Measurements from ENCODE around the gene KRT38. TPM values are rescaled to one million over a fixed set of nuclear protein-coding genes. Genes with fewer than 3 reads are reported as not detected.

Gene KRT38
- total RNA-seq, 1 experiment from 2014 or later: not detected

GRCh38 chr17:41393826-41394225 lies 47.0 kb downstream of the KRT38 start:
- Histone ChIP-seq H3K4me2 (ENCODE audit: low read length) (no peak overlapping the region), H3K9me2 (replicated peaks; ENCODE audit: low read length) (no peaks in the 10 kb centered on the region), H3F3A (ENCODE audit: low read length, unreplicated experiment) (no peaks in the 10 kb centered on the region), H2AFZ (ENCODE audit: low read length) (no peak overlapping the region), H3K27ac (ENCODE audit: low read length) (no peak overlapping the region), H4K20me1 (ENCODE audit: low read length) (no peaks in the 10 kb centered on the region), H3K9ac (ENCODE audit: low read length) (no peak overlapping the region), H3K36me3 (ENCODE audit: low read depth, low read length) (no peaks in the 10 kb centered on the region), H3K27me3 (ENCODE audit: low read length) (no peaks in the 10 kb centered on the region), H3K79me2 (ENCODE audit: low read length) (no peaks in the 10 kb centered on the region), H3K4me3 (ENCODE audit: low read length) (no peak overlapping the region), H3K9me3 (ENCODE audit: low read length) (no peaks in the 10 kb centered on the region), H3K4me1 (ENCODE audit: insufficient read depth, low read length) (peaks cover 14% of the 10 kb centered on the region; the same call in 1 of the 2 replicates)
- BruUV-seq (replicated peaks): no TSS peak
- intact Hi-C loops (cut with micrococcal nuclease): no loop called here
- TF ChIP-seq EZH2 (IDR thresholded peaks at IDR 0.05; ENCODE audit: low read length, unreplicated experiment) (no peak), CTCF (conservative IDR thresholded peaks at IDR 0.05; ENCODE audit: low read depth, low read length) (no peak), EZH2phosphoT487 (IDR thresholded peaks at IDR 0.05; ENCODE audit: borderline replicate concordance, low read length) (no peak)
- DNase-seq (no peak), ATAC-seq (no peak)
- ChIA-PET POLR2A (ENCODE audit: unreplicated experiment) (no interaction called here), CTCF (no interaction called here)

- H3K4me3 ChIP-seq (ENCODE audit: low read length): no peak overlapping the region
- H3K27me3 ChIP-seq (ENCODE audit: low read length): no peaks in the 10 kb centered on the region
- H3K9ac ChIP-seq (ENCODE audit: low read length): no peak overlapping the region
- no peaks in the 10 kb centered on the region for H3F3A ChIP-seq (ENCODE audit: low read length, unreplicated experiment)
- H3K9me2 ChIP-seq (replicated peaks; ENCODE audit: low read length): no peaks in the 10 kb centered on the region
- H2AFZ ChIP-seq (ENCODE audit: low read length): no peak overlapping the region
- H3K4me1 ChIP-seq (ENCODE audit: insufficient read depth, low read length): peaks cover 14% of the 10 kb centered on the region; the same call in 1 of the 2 replicates
- H3K27ac ChIP-seq (ENCODE audit: low read length): no peak overlapping the region
- no peak for DNase-seq
- no peaks in the 10 kb centered on the region for H3K79me2 ChIP-seq (ENCODE audit: low read length)
- H4K20me1 ChIP-seq (ENCODE audit: low read length): no peaks in the 10 kb centered on the region
- CTCF ChIA-PET: no interaction called here
- TF ChIP-seq CTCF (conservative IDR thresholded peaks at IDR 0.05; ENCODE audit: low read depth, low read length): no peak
- TF ChIP-seq EZH2 (IDR thresholded peaks at IDR 0.05; ENCODE audit: low read length, unreplicated experiment): no peak
- no peak for TF ChIP-seq EZH2phosphoT487 (IDR thresholded peaks at IDR 0.05; ENCODE audit: borderline replicate concordance, low read length)
- BruUV-seq (replicated peaks): no TSS peak
- no peaks in the 10 kb centered on the region for H3K9me3 ChIP-seq (ENCODE audit: low read length)
- intact Hi-C loops (cut with micrococcal nuclease): no loop called here
- POLR2A ChIA-PET (ENCODE audit: unreplicated experiment): interaction anchor here (0.6 kb wide), 1 partner anchor 320 kb away, joined by 3 read pairs; no protein-coding TSS in a partner anchor
- ATAC-seq: no peak
- H3K4me2 ChIP-seq (ENCODE audit: low read length): no peak overlapping the region
- no peaks in the 10 kb centered on the region for H3K36me3 ChIP-seq (ENCODE audit: low read depth, low read length)
Observed at GRCh38 chr17:41393294-41393693, 47.5 kb downstream of the KRT38 start.

- DNase-seq (no peak), ATAC-seq (no peak)
- Histone ChIP-seq H3K36me3 (ENCODE audit: low read depth, low read length) (no peaks in the 10 kb centered on the region), H3K9ac (ENCODE audit: low read length) (no peak overlapping the region), H3K4me3 (ENCODE audit: low read length) (no peak overlapping the region), H3F3A (ENCODE audit: low read length, unreplicated experiment) (no peaks in the 10 kb centered on the region), H2AFZ (ENCODE audit: low read length) (no peak overlapping the region), H3K4me1 (ENCODE audit: insufficient read depth, low read length) (peaks cover 14% of the 10 kb centered on the region; the same call in 1 of the 2 replicates), H3K4me2 (ENCODE audit: low read length) (no peak overlapping the region), H3K27me3 (ENCODE audit: low read length) (no peaks in the 10 kb centered on the region), H3K9me3 (ENCODE audit: low read length) (no peaks in the 10 kb centered on the region), H3K9me2 (replicated peaks; ENCODE audit: low read length) (no peaks in the 10 kb centered on the region), H4K20me1 (ENCODE audit: low read length) (no peaks in the 10 kb centered on the region), H3K27ac (ENCODE audit: low read length) (no peak overlapping the region), H3K79me2 (ENCODE audit: low read length) (no peaks in the 10 kb centered on the region)
- TF ChIP-seq EZH2 (IDR thresholded peaks at IDR 0.05; ENCODE audit: low read length, unreplicated experiment) (no peak), EZH2phosphoT487 (IDR thresholded peaks at IDR 0.05; ENCODE audit: borderline replicate concordance, low read length) (no peak), CTCF (conservative IDR thresholded peaks at IDR 0.05; ENCODE audit: low read depth, low read length) (no peak)
- no TSS peak for BruUV-seq (replicated peaks)
- POLR2A ChIA-PET (ENCODE audit: unreplicated experiment): no interaction called here
- intact Hi-C loops (cut with micrococcal nuclease): no loop called here
- CTCF ChIA-PET: no interaction called here
Observed at GRCh38 chr17:41392278-41392677, 48.5 kb downstream of the KRT38 start.

Measured in PC-3 (cell line).